ENCODE data around the gene SCN11A. TPM values are rescaled to one million over a fixed set of nuclear protein-coding genes. Genes with fewer than 3 reads are reported as not detected.

SCN11A gene
- total RNA-seq, 6 donors from 2014 or later = 0.09 to 1.0 (median 0.10) TPM; not detected in 1

DNA sequence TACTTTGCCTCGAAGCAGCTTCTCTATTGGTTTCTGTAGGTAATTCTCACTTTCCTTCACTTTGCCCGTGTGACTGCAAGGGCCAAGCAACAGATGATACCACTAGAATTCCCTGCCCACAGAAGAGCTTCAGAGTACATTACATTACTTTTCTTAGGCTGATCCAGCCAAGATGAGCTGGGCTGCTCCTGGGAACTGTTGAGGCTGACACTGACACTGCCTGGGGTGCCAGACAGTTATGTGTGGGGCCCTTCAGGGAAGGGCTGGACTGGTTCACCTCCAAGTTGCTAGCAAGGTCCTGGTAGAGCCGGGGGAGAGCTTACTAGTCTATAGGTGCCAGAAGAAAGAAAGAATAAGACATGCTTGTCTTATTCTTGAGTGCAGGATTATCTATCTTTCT is 36.7 kb upstream of the SCN11A start:
- DNase-seq (no peak), ATAC-seq (ENCODE audit: low FRiP score in 2 of 2) (no peak)
- TF ChIP-seq POLR2AphosphoS5 (IDR thresholded peaks at IDR 0.05) (no peak), EP300 (IDR thresholded peaks at IDR 0.05) (no peak), POLR2A (IDR thresholded peaks at IDR 0.05) (no peak)
- TF ChIP-seq, protein P1, sequence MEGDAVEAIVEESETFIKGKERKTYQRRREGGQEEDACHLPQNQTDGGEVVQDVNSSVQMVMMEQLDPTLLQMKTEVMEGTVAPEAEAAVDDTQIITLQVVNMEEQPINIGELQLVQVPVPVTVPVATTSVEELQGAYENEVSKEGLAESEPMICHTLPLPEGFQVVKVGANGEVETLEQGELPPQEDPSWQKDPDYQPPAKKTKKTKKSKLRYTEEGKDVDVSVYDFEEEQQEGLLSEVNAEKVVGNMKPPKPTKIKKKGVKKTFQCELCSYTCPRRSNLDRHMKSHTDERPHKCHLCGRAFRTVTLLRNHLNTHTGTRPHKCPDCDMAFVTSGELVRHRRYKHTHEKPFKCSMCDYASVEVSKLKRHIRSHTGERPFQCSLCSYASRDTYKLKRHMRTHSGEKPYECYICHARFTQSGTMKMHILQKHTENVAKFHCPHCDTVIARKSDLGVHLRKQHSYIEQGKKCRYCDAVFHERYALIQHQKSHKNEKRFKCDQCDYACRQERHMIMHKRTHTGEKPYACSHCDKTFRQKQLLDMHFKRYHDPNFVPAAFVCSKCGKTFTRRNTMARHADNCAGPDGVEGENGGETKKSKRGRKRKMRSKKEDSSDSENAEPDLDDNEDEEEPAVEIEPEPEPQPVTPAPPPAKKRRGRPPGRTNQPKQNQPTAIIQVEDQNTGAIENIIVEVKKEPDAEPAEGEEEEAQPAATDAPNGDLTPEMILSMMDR (IDR thresholded peaks at IDR 0.05) = no peak
- peaks cover 21 to 91% (median 44%) of the 10 kb centered on the region in 4 donors for H3K36me3 ChIP-seq
- H3K4me3 ChIP-seq = no peak overlapping the region
- H3K9me3 ChIP-seq = no peaks in the 10 kb centered on the region
- no peaks in the 10 kb centered on the region for H3K4me1 ChIP-seq
- no peaks in the 10 kb centered on the region for H3K27me3 ChIP-seq
- no peak overlapping the region for H3K27ac ChIP-seq
- WGBS, 2 donors = 95 to 100% methylated on average over 3 of the region's 3 CpGs

DNA sequence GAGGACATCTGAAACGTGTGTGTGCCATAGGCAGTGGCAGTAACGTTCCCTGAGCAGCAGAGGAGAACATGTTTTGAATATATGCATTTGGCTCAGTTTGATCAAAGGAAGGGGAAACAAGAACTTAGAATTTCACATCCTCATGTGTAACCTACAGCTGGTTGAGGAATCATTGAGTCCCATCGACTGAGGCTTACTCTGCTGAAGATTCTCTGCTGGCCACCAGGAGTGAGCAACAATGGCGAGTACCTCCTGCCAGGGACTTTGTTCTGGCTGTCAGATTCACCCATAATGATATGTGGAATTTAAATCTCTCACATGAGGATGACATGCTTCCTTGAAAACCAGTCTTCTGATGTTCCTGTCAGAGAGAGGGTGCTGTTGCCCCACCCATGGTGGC is 34.4 kb upstream of the SCN11A start:
- no peak overlapping the region for H3K4me3 ChIP-seq
- no peaks in the 10 kb centered on the region for H3K27me3 ChIP-seq
- no peaks in the 10 kb centered on the region for H3K9me3 ChIP-seq
- TF ChIP-seq POLR2A (IDR thresholded peaks at IDR 0.05) (no peak), POLR2AphosphoS5 (IDR thresholded peaks at IDR 0.05) (no peak), EP300 (IDR thresholded peaks at IDR 0.05) (no peak)
- TF ChIP-seq, protein P1 (IDR thresholded peaks at IDR 0.05) = no peak
- H3K36me3 ChIP-seq = peaks cover 21 to 82% (median 40%) of the 10 kb centered on the region in 4 donors
- no peak for DNase-seq
- ATAC-seq (ENCODE audit: low FRiP score in 2 of 2) = no peak
- no peaks in the 10 kb centered on the region for H3K4me1 ChIP-seq
- WGBS, 2 donors = 86 to 90% methylated on average over 4 of the region's 4 CpGs
- H3K27ac ChIP-seq = no peak overlapping the region

DNA sequence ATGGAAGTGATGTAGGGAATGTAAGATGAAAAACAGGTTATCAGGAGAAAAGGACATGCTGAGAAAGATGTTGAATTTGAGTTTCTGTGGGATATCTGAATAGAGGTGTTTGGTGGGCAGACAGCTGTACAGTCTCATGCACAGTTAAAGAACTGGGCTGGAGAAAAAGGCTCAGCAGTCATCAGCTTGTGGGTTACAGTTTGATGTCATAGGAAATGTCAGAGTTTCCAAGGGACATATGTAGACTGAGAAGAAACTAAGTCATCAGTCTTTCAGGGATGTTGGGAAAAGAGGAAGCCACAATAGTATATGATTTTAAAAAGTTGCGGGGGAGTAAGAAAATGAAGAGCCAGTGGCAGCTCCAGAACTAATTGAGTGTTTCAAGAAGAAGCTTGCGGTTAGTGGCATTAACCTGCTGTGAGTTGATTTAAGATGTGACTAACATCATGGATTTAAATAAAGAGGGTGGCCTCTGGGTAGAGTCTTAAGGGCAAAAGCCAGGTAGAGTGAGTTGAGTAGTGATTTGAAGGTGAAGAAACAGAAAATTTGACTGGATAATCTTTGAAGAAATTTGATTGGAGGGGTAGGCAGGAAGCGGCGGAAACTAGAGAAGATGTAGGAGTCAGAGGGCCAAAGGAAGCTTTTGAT is 31.0 kb upstream of the SCN11A start:
- WGBS, 2 donors = 94 to 99% methylated on average over 4 of the region's 4 CpGs

DNA sequence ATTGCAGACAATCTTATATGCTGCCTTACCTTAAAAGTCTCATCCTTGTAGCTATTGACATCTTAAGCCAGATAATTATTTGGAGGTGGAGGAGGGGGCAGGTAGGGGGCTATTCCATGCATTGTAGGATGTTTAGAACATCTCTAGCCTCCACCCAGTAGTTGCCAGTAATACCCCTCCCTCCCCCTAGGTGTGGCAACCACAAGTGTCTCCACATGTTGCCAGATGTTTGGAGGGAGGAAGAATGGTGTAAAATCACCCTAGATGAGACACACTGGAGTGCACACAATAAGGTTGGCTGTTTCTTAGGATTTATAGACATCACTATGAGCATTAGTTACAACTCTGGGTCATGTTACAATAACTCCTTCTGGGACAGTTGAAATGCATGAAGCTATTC is 28.3 kb upstream of the SCN11A start:
- DNase-seq = no peak
- no peak for ATAC-seq (ENCODE audit: low FRiP score in 2 of 2)
- no peaks in the 10 kb centered on the region for H3K9me3 ChIP-seq
- H3K4me3 ChIP-seq = no peak overlapping the region
- TF ChIP-seq POLR2AphosphoS5 (IDR thresholded peaks at IDR 0.05) (no peak), EP300 (IDR thresholded peaks at IDR 0.05) (no peak), POLR2A (IDR thresholded peaks at IDR 0.05) (no peak)
- TF ChIP-seq, protein P1 (IDR thresholded peaks at IDR 0.05) = no peak
- H3K4me1 ChIP-seq = no peaks in the 10 kb centered on the region
- H3K36me3 ChIP-seq = peaks cover 16 to 77% (median 33%) of the 10 kb centered on the region in 4 donors
- no peaks in the 10 kb centered on the region for H3K27me3 ChIP-seq
- H3K27ac ChIP-seq = no peak overlapping the region

More for the DNA sequence above, 31.0 kb upstream of the SCN11A start:
- ATAC-seq (ENCODE audit: low FRiP score in 2 of 2) (no peak), DNase-seq (no peak)
- no peaks in the 10 kb centered on the region for H3K27me3 ChIP-seq
- no peak overlapping the region for H3K27ac ChIP-seq
- H3K4me1 ChIP-seq = no peaks in the 10 kb centered on the region
- peaks cover 8 to 74% (median 25%) of the 10 kb centered on the region in 4 donors for H3K36me3 ChIP-seq
- TF ChIP-seq POLR2A (IDR thresholded peaks at IDR 0.05) = no peak
- TF ChIP-seq EP300 (IDR thresholded peaks at IDR 0.05) = no peak
- TF ChIP-seq, protein P1 (IDR thresholded peaks at IDR 0.05) = no peak
- no peak for TF ChIP-seq POLR2AphosphoS5 (IDR thresholded peaks at IDR 0.05)
- no peak overlapping the region for H3K4me3 ChIP-seq
- no peaks in the 10 kb centered on the region for H3K9me3 ChIP-seq

DNA sequence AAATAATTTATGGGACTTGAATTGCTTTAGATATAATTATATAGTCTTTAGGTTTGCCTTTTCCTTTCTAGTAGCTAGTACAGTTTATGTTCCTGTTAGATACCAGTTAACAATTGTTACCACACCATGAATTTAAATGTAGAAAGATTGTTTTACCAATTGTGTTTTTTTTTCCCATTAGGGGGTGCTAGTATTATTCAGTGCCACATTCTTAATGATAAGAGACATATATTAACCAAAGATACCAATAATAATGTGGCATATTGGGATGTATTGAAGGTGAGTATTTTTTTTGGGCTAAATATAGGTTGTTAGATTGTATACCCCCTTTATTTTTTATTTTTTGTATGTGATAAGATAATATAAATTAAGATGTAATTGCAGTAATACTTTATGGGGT is 27.8 kb upstream of the SCN11A start:
- no peak overlapping the region for H3K27ac ChIP-seq
- no peak overlapping the region for H3K4me3 ChIP-seq
- H3K27me3 ChIP-seq = no peaks in the 10 kb centered on the region
- H3K9me3 ChIP-seq = no peaks in the 10 kb centered on the region
- no peaks in the 10 kb centered on the region for H3K4me1 ChIP-seq
- TF ChIP-seq POLR2A (IDR thresholded peaks at IDR 0.05) (no peak), POLR2AphosphoS5 (IDR thresholded peaks at IDR 0.05) (no peak), EP300 (IDR thresholded peaks at IDR 0.05) (no peak)
- TF ChIP-seq, protein P1 (IDR thresholded peaks at IDR 0.05) = no peak
- DNase-seq (no peak), ATAC-seq (ENCODE audit: low FRiP score in 2 of 2) (no peak)
- peaks cover 17 to 77% (median 35%) of the 10 kb centered on the region in 4 donors for H3K36me3 ChIP-seq

Data from upper lobe of left lung (tissue), 6 donors.